Activated B cell treated with CpG ODN at 0.5 μM for 24 hours (primary cell): ENCODE measurements around the gene ATP8B3. TPM values are rescaled to one million over a fixed set of nuclear protein-coding genes. Genes with fewer than 3 reads are reported as not detected.
A peak's percentile ranks its signal among the peaks of the same experiment; 100 is the strongest.

Source experiments
- ATAC-seq: fragments of 200-7000 bp; cut with Tn5 transposase; one replicate; pipeline ENCODE4 v1.10.0; 2021; ENCODE audit warnings: low read depth, mild to moderate bottlenecking, moderate library complexity
- CTCF ChIA-PET: fragments of 350-600 bp; sonication (Branson Sonifier 250); formaldehyde crosslinking; loops from one replicate; lab custom pipeline; 2021; ENCODE audit warnings: antibody characterized with exemption; lab: Charles Lee
- POLR2A ChIA-PET: fragments of 350-600 bp; sonication (Branson Sonifier 250); formaldehyde crosslinking; loops from one replicate; lab custom pipeline; 2021; ENCODE audit warnings: antibody characterized with exemption; lab: Charles Lee
- DNase-seq: peaks from one replicate; pipeline ENCODE4 v3.0.0; 2022
- H3K27ac Mint-ChIP-seq: one replicate; pipeline ENCODE4 v1.8.0; 2020; ENCODE audit warnings: mixed read lengths
- H3K27me3 Mint-ChIP-seq: one replicate; pipeline ENCODE4 v1.8.0; 2021; ENCODE audit warnings: mixed read lengths
- H3K36me3 Mint-ChIP-seq: one replicate; pipeline ENCODE4 v1.8.0; 2021; ENCODE audit warnings: low read depth, mixed read lengths
- H3K4me1 Mint-ChIP-seq: one replicate; pipeline ENCODE4 v1.8.0; 2021; ENCODE audit warnings: mixed read lengths
- H3K4me3 Mint-ChIP-seq: one replicate; pipeline ENCODE4 v1.8.0; 2020; ENCODE audit warnings: mild to moderate bottlenecking, mixed read lengths
- H3K9me3 Mint-ChIP-seq: one replicate; pipeline ENCODE4 v1.8.0; 2020; ENCODE audit warnings: mixed read lengths
- intact Hi-C: fragments of 100-400 bp; cut with micrococcal nuclease; formaldehyde crosslinking; loops from one replicate; pipeline ENCODE4 v1.15.1; 2024
- total RNA-seq: library from RNA; stranded (reverse); gene quantifications from 2 replicates; pipeline ENCODE4 v1.2.3, GENCODE V29; 2022
- TF ChIP-seq, protein P1 (sequence below): fragments of 200-600 bp; IDR thresholded peaks from one replicate; pipeline ENCODE4 v1.8.0; 2022; ENCODE audit warnings: antibody characterized with exemption, mild to moderate bottlenecking

ATP8B3 gene
- total RNA-seq, 1 donor from 2014 or later = 3.9 TPM

DNA sequence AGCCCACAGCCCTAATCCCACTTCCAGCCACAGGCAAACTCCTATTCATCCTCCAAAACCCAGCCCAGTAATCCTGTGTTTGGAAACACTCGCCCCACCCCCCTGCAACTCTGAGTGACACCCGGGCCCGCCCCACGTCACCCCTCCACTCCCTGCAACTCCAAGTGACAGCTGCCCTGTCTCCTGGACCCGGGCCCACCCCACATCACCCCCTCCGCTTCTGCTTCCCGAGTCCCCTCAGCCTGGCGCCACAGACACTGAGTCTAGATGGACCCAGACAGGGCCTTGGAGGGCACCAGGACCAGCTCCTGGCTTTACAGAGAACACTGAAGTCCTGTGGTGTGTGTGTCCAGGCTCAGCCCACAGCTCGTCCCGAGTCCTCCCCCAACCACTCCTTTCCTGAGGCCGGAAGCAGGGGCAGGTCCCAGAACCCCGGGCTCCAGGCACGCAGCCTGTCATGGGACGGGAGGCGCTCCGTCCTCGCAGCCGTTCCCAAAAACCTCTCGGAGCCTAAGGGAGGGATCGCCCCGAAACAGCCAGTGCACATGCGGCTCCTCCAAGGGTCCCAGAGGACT is 28.6 kb upstream of the ATP8B3 start:
- Mint-ChIP-seq H3K4me1 (peaks cover 63% of the 10 kb centered on the region), H3K36me3 (peaks cover 17% of the 10 kb centered on the region), H3K27ac (no peak overlapping the region), H3K4me3 (no peak overlapping the region), H3K27me3 (no peaks in the 10 kb centered on the region), H3K9me3 (no peaks in the 10 kb centered on the region)
- CTCF ChIA-PET = no interaction called here
- intact Hi-C loops = no loop called here
- POLR2A ChIA-PET = interaction anchor here (0.5 kb wide), 1 partner anchor 178 kb away, joined by 10 read pairs; no protein-coding TSS in a partner anchor
- ATAC-seq (no peak), DNase-seq (no peak)
- TF ChIP-seq, protein P1, sequence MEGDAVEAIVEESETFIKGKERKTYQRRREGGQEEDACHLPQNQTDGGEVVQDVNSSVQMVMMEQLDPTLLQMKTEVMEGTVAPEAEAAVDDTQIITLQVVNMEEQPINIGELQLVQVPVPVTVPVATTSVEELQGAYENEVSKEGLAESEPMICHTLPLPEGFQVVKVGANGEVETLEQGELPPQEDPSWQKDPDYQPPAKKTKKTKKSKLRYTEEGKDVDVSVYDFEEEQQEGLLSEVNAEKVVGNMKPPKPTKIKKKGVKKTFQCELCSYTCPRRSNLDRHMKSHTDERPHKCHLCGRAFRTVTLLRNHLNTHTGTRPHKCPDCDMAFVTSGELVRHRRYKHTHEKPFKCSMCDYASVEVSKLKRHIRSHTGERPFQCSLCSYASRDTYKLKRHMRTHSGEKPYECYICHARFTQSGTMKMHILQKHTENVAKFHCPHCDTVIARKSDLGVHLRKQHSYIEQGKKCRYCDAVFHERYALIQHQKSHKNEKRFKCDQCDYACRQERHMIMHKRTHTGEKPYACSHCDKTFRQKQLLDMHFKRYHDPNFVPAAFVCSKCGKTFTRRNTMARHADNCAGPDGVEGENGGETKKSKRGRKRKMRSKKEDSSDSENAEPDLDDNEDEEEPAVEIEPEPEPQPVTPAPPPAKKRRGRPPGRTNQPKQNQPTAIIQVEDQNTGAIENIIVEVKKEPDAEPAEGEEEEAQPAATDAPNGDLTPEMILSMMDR = no peak

DNA sequence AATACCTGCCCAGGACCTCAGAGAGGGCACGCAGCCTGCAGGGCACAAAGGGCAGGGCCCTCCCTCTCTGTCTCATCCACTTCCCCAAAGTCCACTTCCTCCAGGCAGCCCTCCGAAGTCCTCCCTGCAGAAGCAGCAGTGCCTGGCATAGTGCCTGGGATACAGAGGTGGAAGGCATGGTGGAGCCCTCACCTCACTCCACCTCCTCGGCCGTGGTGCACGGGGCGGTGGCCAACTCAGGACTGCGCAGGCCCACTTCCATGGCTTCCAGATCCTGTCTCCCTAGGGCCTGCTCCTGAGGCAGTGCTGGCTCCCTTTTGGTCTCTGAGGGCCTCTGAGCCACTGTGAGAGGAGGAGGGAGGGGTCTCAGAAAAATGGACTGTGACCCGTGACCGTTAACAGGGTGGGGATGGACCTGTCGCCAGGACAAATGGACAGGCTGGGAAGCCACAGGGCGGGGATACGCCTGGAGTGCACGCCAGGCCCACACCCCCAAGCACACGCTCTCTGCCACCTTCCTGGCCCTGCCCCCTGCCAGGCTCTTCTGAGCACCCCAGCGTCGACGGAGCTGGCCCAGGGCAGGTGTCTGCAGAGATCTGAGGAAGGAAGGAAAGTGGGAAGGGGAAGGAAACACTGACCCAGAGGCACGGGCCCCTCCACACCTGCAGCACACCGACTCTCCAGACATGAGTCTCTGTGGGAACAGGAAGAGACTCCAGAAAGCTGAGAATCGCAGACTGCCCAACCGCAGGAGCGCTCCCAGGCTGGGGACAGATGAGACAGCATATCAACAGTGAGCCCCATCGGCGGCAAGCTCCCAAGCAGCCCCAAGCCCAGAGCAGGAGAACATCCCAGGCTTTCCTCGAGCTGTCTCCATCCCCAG is 27.8 kb upstream of the ATP8B3 start:
- intact Hi-C loops = no loop called here
- Mint-ChIP-seq H3K4me1 (peaks cover 58% of the 10 kb centered on the region), H3K27ac (no peak overlapping the region), H3K4me3 (no peak overlapping the region), H3K36me3 (peaks cover 17% of the 10 kb centered on the region), H3K9me3 (no peaks in the 10 kb centered on the region), H3K27me3 (no peaks in the 10 kb centered on the region)
- ATAC-seq (no peak), DNase-seq (no peak)
- ChIA-PET POLR2A (interaction anchor here (0.5 kb wide), 1 partner anchor 177 kb away, joined by 10 read pairs; no protein-coding TSS in a partner anchor), CTCF (interaction anchor here (1.5 kb wide), 1 partner anchor 14 kb away, joined by 6 read pairs; no protein-coding TSS in a partner anchor)
- TF ChIP-seq, protein P1 = no peak

DNA sequence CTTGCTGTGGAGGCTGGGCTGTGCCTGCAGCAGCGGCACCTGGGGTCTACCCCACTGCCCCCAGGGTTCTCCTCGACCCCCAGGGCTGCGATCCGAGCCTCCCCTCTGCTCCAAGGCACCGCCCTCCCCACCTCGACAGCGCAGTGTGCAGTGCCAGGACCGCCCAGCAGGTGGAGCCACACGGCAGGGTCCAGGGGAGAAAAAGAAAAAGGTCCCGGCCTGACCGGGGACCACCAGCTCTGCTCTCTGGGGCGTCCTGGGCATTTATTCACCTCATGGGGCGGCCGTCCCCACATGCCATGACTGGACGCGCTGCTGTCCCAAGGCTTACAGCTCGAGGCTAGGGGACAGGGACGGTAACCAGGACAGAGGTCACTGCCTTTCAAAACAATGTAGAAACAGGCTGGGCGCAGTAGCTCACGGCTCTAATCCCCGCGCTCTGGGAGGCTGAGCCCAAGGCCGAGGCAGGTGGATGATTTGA is 25.6 kb upstream of the ATP8B3 start:
- intact Hi-C loops = no loop called here

DNA sequence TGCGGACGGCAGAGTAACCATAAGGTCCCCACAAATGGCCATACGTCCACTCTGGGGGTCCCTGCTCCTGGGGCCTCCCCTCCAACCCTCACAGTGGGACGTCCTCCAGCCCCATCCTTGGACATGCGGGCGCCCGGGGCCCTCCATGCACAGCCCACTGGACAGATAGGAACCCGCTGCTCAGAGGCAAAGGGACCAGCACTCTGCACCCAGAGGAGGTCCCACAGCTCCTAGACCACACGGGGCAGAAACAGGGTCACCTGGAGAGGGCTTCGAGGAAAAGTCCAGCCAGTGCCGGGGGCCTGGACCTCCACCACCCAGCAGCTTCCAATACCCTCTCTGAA is 25.1 kb upstream of the ATP8B3 start:
- Mint-ChIP-seq H3K36me3 (peaks cover 14% of the 10 kb centered on the region), H3K4me1 (peaks cover 43% of the 10 kb centered on the region), H3K27me3 (no peaks in the 10 kb centered on the region), H3K27ac (no peak overlapping the region), H3K9me3 (no peaks in the 10 kb centered on the region), H3K4me3 (no peak overlapping the region)
- DNase-seq (no peak), ATAC-seq (no peak)
- ChIA-PET CTCF (interaction anchor here (1.5 kb wide), 1 partner anchor 11 kb away, joined by 5 read pairs; no protein-coding TSS in a partner anchor), POLR2A (interaction anchor here (0.9 to 1.0 kb wide), 2 partner anchors 12 to 20 kb away, joined by 4 to 6 read pairs; partner anchors contain the start of gene REXO1)
- TF ChIP-seq, protein P1 = no peak
- intact Hi-C loops = no loop called here

More for the DNA sequence above, 25.6 kb upstream of the ATP8B3 start:
- H3K4me3 Mint-ChIP-seq = no peak overlapping the region
- H3K36me3 Mint-ChIP-seq = peaks cover 17% of the 10 kb centered on the region
- H3K27me3 Mint-ChIP-seq = no peaks in the 10 kb centered on the region
- no peak overlapping the region for H3K27ac Mint-ChIP-seq
- peak; percentile 86 for ATAC-seq
- TF ChIP-seq, protein P1 = peak; percentile 85
- CTCF ChIA-PET = interaction anchor here (1.5 kb wide), 1 partner anchor 11 kb away, joined by 5 read pairs; no protein-coding TSS in a partner anchor
- H3K9me3 Mint-ChIP-seq = no peaks in the 10 kb centered on the region
- H3K4me1 Mint-ChIP-seq = peaks cover 46% of the 10 kb centered on the region
- POLR2A ChIA-PET = interaction anchor here (0.9 to 1.0 kb wide), 2 partner anchors 11 to 20 kb away, joined by 4 to 6 read pairs; partner anchors contain the start of gene REXO1
- DNase-seq = peak; percentile 67
